DMS153 treated with DMSO at 0.1 percent for 48 hours (cell line): ENCODE measurements around the gene CDK19.

ENCODE experiments used
- DNase-seq: peaks from one replicate; lab custom pipeline; 2025; ENCODE audit not compliant: unreplicated experiment; lab: John Stamatoyannopoulos, UW

The CDK19 gene

GRCh38 chr6:110662490-110663211, 152.6 kb downstream of the CDK19 start:
- no peak for DNase-seq

- DNase-seq, result no peak
Measured at GRCh38 chr6:110661414-110661813, 153.9 kb downstream of the CDK19 start.

GRCh38 chr6:110660066-110660655, 155.1 kb downstream of the CDK19 start:
- no peak for DNase-seq

GRCh38 chr6:110658631-110659211, 156.5 kb downstream of the CDK19 start:
- no peak for DNase-seq

GRCh38 chr6:110656492-110656891, 158.8 kb downstream of the CDK19 start:
- DNase-seq, result peak; percentile 12

- DNase-seq, result no peak
Measured at GRCh38 chr6:110655821-110656220, 159.4 kb downstream of the CDK19 start.

GRCh38 chr6:110654096-110654820, 161.0 kb downstream of the CDK19 start:
- no peak for DNase-seq

GRCh38 chr6:110653381-110653780, 161.9 kb downstream of the CDK19 start:
- DNase-seq, result no peak

GRCh38 chr6:110652520-110652919, 162.7 kb downstream of the CDK19 start:
- DNase-seq, result no peak

GRCh38 chr6:110650755-110651154, 164.5 kb downstream of the CDK19 start:
- no peak for DNase-seq

- DNase-seq, result no peak
Measured at GRCh38 chr6:110649704-110650103, 165.6 kb downstream of the CDK19 start.

- DNase-seq, result no peak
Measured at GRCh38 chr6:110646951-110647910, 168.0 kb downstream of the CDK19 start.

- DNase-seq, result no peak
Measured at GRCh38 chr6:110646419-110646698, 168.9 kb downstream of the CDK19 start.

- DNase-seq, result no peak
Measured at GRCh38 chr6:110645685-110646418, 169.4 kb downstream of the CDK19 start.

- DNase-seq, result no peak
Measured at GRCh38 chr6:110643175-110643574, 172.1 kb downstream of the CDK19 start.

- no peak for DNase-seq
Measured at GRCh38 chr6:110642711-110643110, 172.6 kb downstream of the CDK19 start.

- no peak for DNase-seq
Measured at GRCh38 chr6:110636781-110637180, 178.5 kb downstream of the CDK19 start.

GRCh38 chr6:110635096-110635495, 180.2 kb downstream of the CDK19 start:
- DNase-seq, result no peak

- DNase-seq, result no peak
Measured at GRCh38 chr6:110633731-110634213, 181.5 kb downstream of the CDK19 start.

GRCh38 chr6:110629153-110629552, 186.1 kb downstream of the CDK19 start:
- DNase-seq, result peak; percentile 62
